Dermis microvascular lymphatic vessel endothelial cell (primary cell): Measurements from ENCODE around the gene PRPH. TPM values are rescaled to one million over a fixed set of nuclear protein-coding genes. Genes with fewer than 3 reads are reported as not detected.
"Not testable (repeated sequence)": the region's sequence is repeated elsewhere in the genome, so short reads cannot be mapped to it uniquely, and the experiment has no call there.

ENCODE experiments used
- DNase-seq, 2 donors: peaks; one replicate each; pipeline versions ENCODE4 v3.0.0 to v3.0.0-alpha.2; 2010; ENCODE audit warnings: low read depth in 2 of 2
- total RNA-seq: library from RNA; depleted of rRNA; stranded (reverse); fragments of >200 nt; gene quantifications from 2 replicates; pipeline ENCODE4 v1.2.1, GENCODE V29; 2014

The PRPH gene
- total RNA-seq, 1 donor from 2014 or later: not detected

DNA sequence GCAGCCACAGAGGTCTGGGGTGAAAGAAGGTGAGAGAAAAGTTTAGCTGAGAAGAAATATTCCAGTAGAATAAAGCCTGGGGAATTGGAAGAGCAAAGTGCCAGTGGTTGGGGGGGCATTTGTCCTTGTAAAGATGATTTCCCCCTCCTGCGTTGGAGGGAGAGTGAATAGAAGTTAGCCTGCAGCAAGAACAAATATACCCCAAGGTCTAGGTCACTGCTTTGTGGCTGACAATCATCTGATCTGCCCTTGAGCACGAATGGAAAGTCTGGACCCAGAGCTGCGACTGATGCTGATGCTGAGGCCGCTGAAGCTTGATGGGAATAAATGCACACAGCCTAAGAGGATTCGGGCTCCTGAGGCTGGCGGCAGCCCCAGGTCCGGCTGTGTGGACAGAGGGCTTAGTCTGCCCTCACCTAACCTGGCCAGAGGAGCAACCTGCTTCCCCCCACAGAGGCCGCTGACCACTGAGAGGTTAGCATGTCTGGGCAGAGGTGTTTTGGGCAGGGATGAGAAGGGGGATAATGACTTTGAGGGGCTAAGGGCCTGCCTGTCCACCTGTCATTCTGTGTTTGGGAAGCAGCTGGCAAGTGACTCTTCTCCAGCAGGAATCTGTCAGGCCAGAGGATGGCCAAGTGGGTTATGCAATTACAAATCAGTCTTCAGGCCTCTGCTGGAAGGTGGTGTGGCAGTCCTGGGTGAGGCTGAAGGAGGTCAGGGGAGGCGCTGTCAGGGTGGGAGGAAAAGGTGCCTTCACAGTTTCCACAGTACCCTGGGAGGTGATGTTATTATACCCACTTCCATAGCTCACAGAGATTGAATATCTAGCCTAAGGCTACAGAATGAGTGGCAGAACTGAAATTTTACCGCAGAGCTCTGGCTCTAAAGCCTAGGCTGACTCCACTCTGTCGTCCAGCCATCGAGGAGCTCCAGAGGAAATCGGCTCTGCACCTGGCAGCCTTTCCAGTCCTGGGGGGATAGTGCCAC, 18.4 kb upstream of the PRPH start:
- no peak for DNase-seq

GRCh38 chr12:49277466-49277865, 17.5 kb upstream of the PRPH start:
- no peak for DNase-seq

DNA sequence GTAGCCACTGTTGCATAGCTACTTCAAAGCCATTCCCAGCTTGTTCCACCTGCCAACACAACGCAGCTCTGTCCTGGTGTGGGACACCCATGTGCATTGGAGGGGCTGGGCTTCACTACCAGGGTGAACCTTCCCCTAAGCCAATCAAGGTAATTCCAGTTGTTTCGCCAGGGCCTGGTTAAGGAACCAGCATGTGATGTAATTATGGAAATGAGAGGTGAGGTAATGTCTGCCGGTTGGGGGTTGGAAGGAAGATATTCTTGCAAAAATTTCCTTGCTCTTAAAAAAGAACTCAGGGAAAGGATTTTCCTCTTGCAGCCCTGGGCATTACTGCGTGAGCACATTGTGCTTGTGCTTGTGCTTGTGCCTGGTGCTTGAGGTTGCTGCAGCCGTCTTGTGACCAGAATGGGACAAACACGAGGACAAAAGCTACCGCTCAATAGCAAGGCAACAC, 15.2 kb upstream of the PRPH start:
- no peak for DNase-seq

GRCh38 chr12:49280545-49280944, 14.4 kb upstream of the PRPH start:
- DNase-seq: not testable (repeated sequence)

DNA sequence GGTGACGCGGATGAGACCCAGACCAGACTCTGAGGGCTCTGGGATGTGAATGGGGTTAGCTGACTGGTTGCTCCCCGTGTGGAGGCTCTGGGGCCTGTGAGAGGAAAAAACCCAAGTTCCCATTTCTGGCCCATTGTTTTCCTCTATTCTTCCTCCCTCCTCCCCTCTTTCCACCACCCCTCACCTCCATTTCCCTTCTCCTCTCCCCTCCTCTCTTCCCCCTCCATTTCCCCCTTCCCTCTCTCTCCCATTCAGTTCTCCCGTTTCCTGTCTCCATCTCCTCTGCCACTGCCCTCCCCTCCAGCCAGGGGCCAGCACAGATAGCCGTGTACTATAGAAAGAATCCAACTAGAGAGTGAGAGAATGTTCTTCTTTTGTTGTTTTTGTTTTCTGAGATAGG, 12.6 kb upstream of the PRPH start:
- no peak for DNase-seq

- not testable (repeated sequence) for DNase-seq
These were observed 12.1 kb upstream of the PRPH start for GRCh38 chr12:49282740-49283375.

GRCh38 chr12:49283541-49284429, 11.2 kb upstream of the PRPH start:
- no peak for DNase-seq

- no peak for DNase-seq
These were observed 10.3 kb upstream of the PRPH start for GRCh38 chr12:49284672-49285071.

- no peak for DNase-seq
These were observed 7.1 kb upstream of the PRPH start for GRCh38 chr12:49287876-49288275.

DNA sequence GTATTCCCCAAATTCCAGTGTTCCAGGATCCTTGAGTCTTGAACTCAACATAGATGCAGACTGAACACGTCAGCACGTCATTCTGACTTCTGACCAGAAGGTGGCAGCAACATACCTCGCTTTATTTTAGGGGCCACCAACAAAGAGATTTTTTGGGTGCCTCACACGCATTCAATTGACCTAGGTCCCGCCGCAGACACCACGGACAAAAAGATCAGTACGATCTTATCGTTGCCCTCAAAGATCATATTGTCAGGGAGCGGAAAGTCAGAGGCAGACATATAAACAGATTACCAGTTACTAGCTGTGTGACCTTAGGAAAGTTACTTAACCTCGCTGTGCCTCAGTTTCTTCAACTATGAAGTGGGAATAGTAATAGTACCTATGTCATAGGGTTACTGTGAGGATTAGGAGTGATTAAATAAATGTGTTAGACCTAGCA, 6.5 kb upstream of the PRPH start:
- peak; percentile 18 to 52 for DNase-seq

DNA sequence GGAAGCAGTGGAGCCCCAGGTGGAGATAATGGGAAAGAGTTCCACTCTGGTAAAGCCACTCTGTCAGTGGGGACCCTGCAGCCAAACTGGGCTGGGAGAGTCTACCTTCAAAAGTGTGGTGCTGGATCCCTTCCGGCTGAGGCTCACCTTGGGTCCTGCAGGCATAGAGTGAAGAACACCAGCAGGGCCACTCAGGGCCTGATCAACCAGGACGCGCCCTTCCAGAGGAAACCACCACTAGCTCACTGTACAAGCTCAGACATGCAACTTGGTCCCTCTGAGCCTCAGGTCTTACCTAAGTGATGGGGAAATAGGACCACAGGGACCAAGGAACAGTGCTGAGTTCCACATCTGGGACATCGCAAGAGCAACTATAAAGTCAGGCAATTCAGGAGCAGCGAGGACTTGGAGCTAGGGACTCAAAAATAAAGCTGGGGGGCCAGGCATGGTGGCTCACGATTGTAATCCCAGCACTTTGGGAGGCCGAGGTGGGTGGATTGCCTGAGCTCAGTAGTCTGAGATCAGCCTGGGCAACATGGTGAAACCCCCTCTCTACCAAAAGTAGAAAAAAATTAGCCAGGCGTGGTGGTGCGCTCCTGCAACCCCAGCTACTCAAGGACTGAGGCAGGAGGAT, 5.9 kb upstream of the PRPH start:
- no peak for DNase-seq

DNA sequence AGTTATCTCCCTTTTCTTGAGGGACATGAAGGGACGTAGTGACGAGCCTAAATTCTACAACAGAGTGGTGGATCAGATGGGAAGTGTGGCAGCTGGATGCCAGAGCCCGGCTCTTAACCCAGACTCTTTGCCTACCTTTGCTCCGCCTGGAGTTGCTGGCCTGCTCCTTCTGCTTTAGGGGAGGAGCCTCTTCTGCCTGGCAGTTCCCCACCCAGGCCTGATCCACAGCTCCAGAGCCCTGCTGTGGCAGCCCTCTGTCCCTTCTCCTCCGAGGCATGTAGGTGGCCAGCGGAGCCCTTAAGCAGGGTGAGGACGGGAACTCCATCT, 2.3 kb upstream of the PRPH start:
- DNase-seq: no peak

DNA sequence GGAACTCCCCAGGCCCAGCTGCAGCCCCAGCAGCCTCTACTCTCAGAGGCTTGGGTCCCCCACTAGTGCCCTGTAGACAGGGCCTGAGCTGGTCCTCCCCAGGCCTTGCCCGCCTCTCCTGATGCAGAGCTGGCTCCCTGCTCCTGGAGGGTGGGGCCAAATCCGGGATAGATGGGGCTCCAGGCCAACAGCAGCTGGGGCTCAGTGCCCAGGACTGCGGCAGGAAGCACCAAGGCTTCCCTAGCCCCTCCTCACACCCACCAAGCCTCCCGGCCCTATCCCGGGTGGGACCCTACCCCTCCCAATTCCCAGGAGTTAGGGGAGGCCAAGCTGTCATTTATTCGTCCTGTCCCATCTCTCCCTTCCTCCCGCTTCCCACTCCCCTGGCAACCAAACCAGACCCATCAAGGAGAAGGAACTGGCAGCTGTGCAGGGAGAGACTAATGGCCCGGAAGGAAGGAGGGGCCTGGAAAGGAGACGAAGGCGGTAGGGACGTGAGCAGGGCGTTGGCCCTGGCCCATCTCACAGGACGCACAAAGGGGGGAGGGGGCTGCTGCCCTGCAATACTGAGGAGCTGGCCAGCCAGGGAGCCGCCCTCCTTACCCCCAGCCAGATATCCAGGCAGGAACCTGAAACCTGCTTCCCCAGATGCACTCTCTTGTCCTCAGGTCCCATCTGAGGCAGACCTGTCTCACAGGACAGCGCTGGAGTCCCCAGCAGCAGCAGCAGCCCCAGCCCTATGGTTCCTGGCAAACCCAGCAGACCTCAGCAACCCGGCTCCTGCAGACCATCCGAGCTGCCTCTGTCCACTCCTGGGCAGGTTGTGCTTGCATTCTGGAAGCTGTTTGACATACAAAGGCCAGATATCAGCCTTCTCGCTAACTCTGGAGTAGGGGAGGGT, 1.6 kb upstream of the PRPH start:
- no peak for DNase-seq

DNA sequence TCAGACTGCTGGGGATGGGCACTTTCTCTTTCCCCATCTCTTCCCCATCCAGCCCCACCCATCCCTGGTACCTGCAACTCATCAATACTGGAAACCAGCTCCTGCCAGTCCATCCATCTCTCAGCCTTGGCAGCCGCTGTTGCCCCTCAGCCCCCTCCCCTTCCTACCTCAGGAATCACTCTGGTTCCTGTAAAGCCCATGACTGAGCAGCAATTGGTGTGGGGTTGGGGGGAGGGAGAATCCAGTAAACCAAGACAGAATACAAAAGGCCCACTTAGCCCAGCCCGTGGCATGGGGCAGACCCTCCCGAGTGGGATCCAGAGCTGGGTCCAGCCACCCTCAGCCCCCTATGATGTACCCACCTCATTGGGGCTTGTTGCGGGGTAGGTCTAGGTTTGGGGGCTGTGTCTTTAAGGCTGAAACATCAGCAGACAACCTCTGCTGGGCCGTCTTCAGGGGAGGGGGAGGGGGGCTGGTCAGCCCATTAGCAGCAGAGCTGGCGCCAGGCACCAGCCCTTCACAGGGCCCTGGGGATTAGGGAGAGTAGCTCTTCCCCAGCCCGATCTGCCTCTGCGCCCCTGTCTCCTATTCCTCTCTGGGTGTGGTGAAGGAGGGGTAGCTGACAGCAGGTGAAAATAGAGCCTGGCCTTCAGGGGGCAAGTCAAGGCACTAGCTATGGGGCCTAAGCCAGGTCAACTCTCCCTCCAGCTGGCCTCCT, 702 bp upstream of the PRPH start:
- no peak for DNase-seq

DNA sequence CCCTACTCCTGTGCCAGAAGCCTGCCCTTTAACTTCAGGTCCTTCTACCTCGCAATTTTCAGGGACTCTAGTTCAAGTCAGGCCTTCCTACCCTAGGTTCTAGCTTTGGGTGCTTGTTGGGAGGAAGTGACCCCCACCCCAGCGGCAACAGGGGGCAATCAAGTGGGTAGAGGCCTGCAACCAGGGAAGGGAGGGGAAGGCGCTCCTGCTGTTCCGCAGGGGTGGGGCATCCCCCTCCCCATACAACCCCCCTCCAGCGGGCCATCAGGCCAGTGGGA, 204 bp upstream of the PRPH start:
- DNase-seq: no peak

DNA sequence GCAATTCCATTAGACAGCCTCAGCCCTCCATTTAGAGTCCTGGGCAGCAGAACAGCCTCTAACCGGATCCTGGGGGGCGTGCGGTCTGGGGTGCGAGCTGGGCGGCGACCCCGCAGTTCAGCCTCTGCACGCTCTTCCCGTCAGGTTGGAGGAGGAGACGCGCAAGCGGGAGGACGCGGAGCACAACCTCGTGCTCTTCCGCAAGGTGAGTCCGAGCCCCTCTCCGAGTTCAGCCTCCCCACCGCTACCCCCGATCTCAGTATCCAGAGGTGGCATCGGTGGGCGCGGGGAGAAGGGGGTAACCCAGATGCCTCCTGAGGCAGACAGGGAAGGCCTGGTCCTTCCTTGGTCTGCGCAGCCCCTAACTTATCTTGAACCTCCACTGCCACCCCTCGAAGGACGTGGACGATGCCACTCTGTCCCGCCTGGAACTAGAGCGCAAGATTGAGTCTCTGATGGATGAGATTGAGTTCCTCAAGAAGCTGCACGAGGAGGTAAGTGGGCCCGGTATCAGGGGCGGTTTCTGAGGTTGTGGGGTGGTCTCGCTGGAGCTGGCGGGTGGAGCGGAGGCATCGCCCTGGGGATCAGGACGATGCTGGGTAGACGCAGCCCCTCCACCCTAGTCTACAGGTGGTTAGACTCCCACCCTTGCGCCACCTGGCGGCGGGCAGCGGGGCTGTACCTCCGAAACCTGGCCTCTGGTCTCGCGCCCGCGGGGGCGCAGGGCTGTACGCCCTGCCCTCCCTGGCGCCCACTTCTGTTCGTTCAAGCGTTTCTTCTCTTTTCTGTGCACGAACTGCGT, 1.3 kb downstream of the PRPH start:
- peak in 1 of 2 donors; percentile 28 for DNase-seq

- DNase-seq: no peak
These were observed 2.1 kb downstream of the PRPH start for GRCh38 chr12:49296836-49297694.

DNA sequence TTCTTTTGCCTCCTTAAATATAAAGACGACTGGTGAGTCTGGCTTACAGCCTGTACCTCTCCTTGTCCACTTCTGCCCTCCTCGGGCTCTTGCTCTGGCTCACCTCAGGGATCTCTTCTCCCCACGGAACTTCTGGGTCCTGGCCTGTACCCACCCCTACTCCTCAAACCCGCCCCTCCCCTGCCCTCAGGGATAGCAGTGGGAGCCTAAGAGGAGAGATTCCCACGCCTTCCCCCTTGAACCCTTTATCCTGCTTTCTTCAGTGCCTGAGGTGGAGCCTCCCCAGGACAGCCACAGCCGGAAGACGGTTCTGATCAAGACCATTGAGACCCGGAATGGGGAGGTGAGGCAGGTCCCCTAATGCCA, 2.7 kb downstream of the PRPH start:
- DNase-seq: no peak
